ENCODE data around the gene PATJ. TPM values are rescaled to one million over a fixed set of nuclear protein-coding genes. Genes with fewer than 3 reads are reported as not detected.

Gene PATJ
- polyA plus RNA-seq, 1 donor from 2014 or later = 7.8 TPM

GRCh38 chr1:61995641-61996040 lies 253.4 kb downstream of the PATJ start:
- Histone ChIP-seq H3F3A (ENCODE audit: insufficient read depth, low read length, poor library complexity, severe bottlenecking) (no peaks in the 10 kb centered on the region), H3K27ac (ENCODE audit: low read length) (peak overlapping the region; percentile 23), H3K9me3 (ENCODE audit: low read length) (no peaks in the 10 kb centered on the region), H3K27me3 (ENCODE audit: insufficient read depth, low read depth, low read length) (no peaks in the 10 kb centered on the region), H3K4me2 (ENCODE audit: low read length) (no peak overlapping the region), H3K9ac (ENCODE audit: low read length) (no peak overlapping the region), H3K9me2 (ENCODE audit: insufficient read depth, low read length) (no peaks in the 10 kb centered on the region), H3K79me2 (replicated peaks; ENCODE audit: insufficient read depth, low read length) (no peaks in the 10 kb centered on the region), H3K4me3 (ENCODE audit: low read length) (no peak overlapping the region), H2AFZ (ENCODE audit: low read depth, low read length) (no peak overlapping the region), H3K36me3 (ENCODE audit: insufficient read depth, low read length) (no peaks in the 10 kb centered on the region), H4K20me1 (ENCODE audit: insufficient read depth) (no peaks in the 10 kb centered on the region)
- peak; percentile 66 for TF ChIP-seq REST (IDR thresholded peaks at IDR 0.05; ENCODE audit: borderline replicate concordance)
- TF ChIP-seq TAF1 (IDR thresholded peaks at IDR 0.05; ENCODE audit: low read depth) = no peak
- TF ChIP-seq RAD21 (conservative IDR thresholded peaks at IDR 0.05) = no peak

GRCh38 chr1:61997123-61997522 lies 254.8 kb downstream of the PATJ start:
- no peaks in the 10 kb centered on the region for H4K20me1 ChIP-seq (ENCODE audit: insufficient read depth)
- H3K27ac ChIP-seq (ENCODE audit: low read length) = no peak overlapping the region
- H3K9ac ChIP-seq (ENCODE audit: low read length) = no peak overlapping the region
- H3K9me2 ChIP-seq (ENCODE audit: insufficient read depth, low read length) = no peaks in the 10 kb centered on the region
- H3K4me2 ChIP-seq (ENCODE audit: low read length) = no peak overlapping the region
- H3K27me3 ChIP-seq (ENCODE audit: insufficient read depth, low read depth, low read length) = no peaks in the 10 kb centered on the region
- TF ChIP-seq CTCF (IDR thresholded peaks at IDR 0.05; ENCODE audit: poor library complexity, severe bottlenecking) = no peak
- TF ChIP-seq REST (IDR thresholded peaks at IDR 0.05; ENCODE audit: borderline replicate concordance) = no peak
- no peak for TF ChIP-seq TAF1 (IDR thresholded peaks at IDR 0.05; ENCODE audit: low read depth)
- no peak for TF ChIP-seq SMC3 (conservative IDR thresholded peaks at IDR 0.05; ENCODE audit: poor library complexity)
- no peak for TF ChIP-seq EZH2 (IDR thresholded peaks at IDR 0.05; ENCODE audit: borderline replicate concordance, insufficient read depth, low read length, poor library complexity, severe bottlenecking)
- TF ChIP-seq POLR2AphosphoS5 (IDR thresholded peaks at IDR 0.05) = no peak
- TF ChIP-seq MXI1 (conservative IDR thresholded peaks at IDR 0.05; ENCODE audit: poor library complexity, severe bottlenecking) = no peak
- no peak overlapping the region for H2AFZ ChIP-seq (ENCODE audit: low read depth, low read length)
- H3F3A ChIP-seq (ENCODE audit: insufficient read depth, low read length, poor library complexity, severe bottlenecking) = no peaks in the 10 kb centered on the region
- H3K9me3 ChIP-seq (ENCODE audit: low read length) = no peaks in the 10 kb centered on the region
- no peaks in the 10 kb centered on the region for H3K36me3 ChIP-seq (ENCODE audit: insufficient read depth, low read length)
- H3K4me3 ChIP-seq (ENCODE audit: low read length) = no peak overlapping the region
- H3K79me2 ChIP-seq (replicated peaks; ENCODE audit: insufficient read depth, low read length) = no peaks in the 10 kb centered on the region

Data from neural cell (in vitro differentiated cells).